Activated CD4-positive, alpha-beta T cell treated with anti-CD3 and anti-CD28 coated beads for 4 hours (primary cell): Measurements from ENCODE around the gene PNRC2.
"Not testable (repeated sequence)": the region's sequence is repeated elsewhere in the genome, so short reads cannot be mapped to it uniquely, and the experiment has no call there.

Source experiments
- DNase-seq, 2 donors: peaks; one replicate each; pipeline ENCODE4 v3.0.0-alpha.2; 2020

Gene PNRC2

DNA sequence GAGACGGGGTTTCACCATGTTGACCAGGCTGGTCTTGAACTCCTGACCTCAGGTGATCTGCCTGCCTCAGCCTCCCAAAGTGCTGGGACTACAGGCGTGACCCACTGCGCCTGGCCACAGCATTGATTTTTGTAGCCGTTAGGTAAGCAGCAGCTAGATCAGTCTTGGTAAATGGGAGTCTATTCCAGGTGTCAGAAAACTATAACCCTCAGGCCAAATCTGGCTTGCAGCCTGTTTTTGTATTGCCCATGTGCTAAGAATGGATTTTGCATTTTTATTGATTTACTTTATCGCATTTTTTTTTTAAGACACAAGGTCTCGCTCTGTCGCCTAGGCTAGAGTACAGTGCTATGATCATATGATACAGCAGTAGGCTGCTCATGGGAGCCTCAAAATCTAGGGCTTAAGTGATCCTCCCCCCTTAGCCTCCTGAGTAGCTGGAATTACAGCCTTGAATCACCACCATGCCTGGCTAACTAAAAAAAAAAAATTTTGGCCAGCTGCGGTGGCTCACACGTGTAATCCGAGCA lies 37.1 kb downstream of the PNRC2 start:
- no peak for DNase-seq

DNA sequence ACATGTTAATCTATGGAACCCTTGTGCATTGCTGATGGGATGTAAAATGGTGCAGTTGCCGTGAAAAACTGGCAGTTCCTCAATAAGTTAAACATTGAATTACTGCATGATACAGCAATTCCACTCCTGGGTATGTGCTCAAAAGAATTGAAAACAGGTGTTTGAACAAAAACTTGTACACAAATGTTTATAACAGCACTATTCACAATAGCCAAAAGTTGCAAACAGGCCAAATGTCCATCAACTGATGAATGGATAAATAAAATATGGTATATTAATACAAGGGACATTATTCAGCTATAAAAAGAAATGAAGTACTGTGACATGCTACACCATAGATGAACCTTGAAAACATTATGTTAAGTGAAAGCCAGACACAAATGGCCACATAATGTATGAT lies 38.2 kb downstream of the PNRC2 start:
- no peak for DNase-seq

DNA sequence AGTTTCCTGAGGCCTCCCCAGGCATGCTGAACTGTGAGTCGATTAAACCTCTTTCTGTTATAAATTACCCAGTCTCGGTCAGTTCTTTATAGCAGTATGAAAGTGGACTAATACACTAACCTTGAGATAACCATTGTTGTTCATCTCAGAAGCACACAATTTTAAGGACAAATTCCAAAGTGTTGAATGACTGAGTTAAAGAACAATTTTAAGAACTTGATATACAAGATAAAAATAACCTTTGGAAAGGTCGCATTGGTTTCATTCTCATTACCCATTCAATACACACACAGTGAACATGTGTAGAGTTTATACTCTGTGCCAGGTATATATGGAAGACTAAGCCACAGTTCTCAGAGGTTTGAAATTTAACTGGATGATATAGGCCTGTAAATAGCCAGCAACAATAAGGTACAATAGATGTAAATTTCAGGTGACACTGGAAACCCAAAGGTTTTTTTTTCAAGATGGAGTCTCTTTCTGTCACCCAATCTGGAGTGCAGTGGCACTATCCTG lies 39.6 kb downstream of the PNRC2 start:
- no peak for DNase-seq

DNA sequence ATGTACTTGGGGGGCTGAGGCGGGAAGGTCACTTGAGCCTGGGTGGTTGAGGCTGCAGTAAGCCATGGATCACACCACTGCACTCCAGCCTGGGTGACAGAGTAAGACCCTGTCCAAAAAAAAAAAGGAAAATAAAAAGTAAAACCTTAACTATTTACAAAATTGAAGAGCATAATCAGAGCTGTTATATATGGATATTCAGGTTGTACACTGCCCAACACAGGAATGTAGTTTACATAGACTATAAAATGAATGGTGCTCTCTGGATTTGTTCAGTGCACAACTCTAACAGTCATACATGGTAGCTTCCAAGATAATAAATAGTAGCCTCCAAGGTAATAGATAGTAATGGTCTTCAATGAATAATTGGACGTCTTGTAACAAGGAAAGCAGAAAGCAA lies 43.1 kb downstream of the PNRC2 start:
- no peak for DNase-seq

DNA sequence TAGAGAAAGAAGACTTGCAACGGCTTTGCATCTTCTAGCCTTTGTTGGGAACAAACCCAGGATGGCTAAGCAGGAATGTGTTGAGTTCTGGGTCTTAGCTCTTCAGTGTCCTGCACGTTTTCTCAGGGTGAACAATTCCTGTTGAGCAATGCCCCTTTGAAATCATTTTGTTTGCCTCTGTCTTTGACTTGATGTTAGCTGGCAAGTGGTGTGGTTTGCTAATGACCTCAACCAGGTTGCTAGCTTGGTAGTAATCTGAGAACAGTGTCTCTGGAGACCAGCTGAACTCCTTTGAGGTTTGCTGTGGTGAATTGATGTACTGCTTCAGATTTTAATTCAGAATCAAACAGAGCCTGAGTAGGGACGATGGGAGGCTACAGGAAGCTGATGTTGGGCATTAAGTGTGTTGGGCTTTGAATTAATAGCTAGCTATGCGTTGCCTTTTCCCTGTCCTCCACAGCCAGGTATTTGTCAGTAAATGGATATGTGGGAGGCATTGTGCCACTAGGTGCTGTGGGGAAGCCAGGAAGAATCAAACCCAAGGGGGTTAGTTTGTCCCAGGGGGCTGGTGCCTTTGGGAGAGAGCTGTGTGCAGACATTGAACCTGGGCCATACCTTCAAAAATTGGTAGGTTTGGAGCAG lies 43.8 kb downstream of the PNRC2 start:
- DNase-seq: no peak

DNA sequence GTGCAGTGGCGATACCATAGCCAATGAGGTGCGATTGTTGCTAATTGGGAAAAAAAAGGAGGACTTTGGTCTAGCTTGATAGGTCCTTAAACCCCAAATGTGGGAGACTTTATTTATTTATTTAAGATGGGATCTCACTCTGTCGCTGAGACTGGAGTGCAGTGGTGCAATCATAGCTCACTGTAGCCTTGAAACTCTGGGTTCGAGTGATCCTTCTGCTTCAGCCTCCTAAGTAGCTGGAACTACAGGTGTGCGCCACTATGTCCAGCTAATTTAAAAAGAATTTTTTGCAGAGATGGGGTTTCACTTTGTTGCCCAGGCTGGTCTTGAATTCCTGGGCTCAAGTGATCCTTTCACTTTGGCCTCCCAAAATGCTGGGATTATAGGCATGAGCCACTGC lies 44.5 kb downstream of the PNRC2 start:
- no peak for DNase-seq

DNA sequence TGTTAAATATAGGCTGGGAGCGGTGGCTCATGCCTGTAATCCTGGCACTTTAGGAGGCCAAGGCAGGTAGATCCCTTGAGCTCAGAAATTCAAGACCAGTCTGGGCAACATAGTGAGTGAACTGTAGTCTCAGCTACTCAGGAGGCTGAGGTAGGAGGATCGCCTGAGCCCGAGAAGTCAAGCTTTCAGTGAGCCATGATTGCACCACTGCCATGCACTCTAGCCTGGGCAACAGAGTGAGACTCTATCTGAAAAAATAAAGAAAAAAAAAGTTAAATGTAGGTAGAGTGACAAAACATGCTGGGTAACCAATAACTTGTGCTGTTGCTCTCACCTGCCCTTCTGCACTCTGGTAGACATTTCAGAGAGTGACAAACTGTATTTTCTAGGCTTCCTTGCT lies 45.5 kb downstream of the PNRC2 start:
- no peak for DNase-seq

DNA sequence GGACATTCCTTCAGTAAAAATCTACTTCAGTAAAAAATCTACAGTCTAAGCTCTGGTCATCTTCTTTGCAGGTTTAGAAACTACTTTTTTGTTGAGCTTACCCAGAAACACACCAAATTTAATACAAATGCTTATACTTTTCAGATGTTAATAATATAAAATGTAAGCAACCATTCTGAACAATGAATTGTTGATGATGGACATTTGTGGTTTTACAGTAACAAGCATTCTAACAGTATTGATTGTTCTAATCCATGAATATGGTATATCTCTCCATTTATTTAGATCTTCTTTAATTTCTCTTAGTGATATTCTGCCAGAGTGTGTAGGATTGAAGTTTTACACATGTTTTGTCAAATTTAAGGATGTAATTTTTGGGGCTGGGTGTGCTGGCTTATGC lies 47.5 kb downstream of the PNRC2 start:
- no peak for DNase-seq

DNA sequence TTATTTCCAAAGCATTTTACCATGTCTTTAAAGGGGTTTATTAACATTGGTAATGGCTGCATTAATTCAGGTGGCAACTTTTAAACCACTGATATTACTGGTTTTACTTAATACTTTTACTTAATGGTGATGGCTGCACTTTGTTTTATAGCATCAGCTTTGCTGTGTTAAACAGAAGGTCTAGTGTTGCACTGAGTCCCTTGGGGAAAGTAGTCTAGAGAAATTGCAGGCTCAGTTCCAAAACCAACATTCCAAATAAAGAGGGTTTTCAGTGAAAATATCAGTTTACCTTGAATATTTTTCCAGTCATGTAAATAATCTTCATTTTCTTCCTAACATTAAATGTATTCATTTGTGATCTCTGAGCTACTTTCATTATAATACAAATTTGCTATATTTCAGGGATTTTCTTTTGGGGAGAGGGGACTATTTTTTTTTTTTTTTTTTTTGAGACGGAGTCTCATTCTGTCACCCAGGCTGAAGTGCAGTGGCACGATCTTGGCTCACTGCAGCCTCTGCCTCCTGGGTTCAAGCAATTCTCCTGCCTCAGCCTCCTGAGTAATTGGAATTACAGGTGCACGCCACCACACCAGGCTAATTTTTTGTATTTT lies 49.1 kb downstream of the PNRC2 start:
- not testable (repeated sequence) for DNase-seq

DNA sequence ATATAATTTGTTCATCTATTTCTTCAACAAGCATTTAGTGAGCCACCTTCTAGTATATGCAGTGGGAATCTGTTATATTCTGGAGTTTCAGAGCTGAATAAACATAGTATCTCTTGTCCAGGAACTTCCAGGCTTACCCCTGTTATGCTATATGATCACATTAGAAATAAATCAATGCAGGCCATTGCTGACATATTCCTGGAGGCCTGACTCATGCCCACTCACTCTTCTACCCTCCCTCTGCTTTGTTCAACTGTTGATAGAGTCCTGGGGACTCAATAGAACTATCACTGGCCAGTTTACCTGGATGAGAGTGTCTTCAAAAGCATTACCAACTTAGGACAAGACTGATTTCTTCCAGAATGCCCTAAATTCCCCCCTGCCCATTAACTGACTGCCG lies 49.8 kb downstream of the PNRC2 start:
- DNase-seq: no peak

DNA sequence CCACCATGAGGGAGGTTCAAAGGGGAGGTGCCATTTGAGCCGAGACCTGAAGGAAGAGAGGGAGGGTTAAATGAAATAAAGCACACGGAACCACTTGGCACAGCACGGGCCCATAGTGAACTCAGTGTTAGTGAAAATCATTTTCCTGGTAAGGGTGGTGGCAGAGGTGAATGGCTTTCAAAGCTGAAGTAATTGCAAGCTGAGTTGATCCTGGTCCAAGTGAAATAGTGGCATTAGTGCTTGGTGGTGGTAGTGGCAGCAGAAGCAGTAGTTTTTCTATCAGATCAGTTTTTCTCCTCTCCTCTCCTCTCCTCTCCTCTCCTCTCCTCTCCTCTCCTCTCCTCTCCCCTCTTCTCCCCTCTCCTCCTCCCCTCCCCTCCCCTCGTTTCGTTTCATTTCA lies 51.0 kb downstream of the PNRC2 start:
- DNase-seq: no peak

DNA sequence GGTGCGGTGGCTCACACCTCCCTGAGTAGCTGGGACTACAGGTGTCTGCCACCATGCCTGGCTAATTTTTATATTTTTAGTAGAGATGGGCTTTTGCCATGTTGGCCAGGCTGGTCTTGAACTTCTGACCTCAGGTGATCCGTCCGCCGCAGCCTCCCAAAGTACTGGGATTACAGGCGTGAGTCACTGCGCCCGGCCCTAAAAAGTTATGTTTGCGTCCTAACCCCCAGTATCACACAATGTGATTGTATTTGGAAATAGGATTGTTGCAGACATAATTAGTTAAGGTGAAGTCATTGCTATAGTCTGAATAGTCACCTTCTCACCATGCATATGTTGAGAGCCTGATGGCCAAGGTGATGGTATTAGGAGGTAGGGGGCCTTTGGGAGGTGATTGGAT lies 53.2 kb downstream of the PNRC2 start:
- not testable (repeated sequence) for DNase-seq
